NCI-H82 treated with DMSO at 0.1 percent for 48 hours (cell line): ENCODE results near the gene RCVRN.

ENCODE experiments used
- DNase-seq: peaks from one replicate; lab custom pipeline; 2025; ENCODE audit not compliant: unreplicated experiment; lab: John Stamatoyannopoulos, UW

RCVRN gene

DNA sequence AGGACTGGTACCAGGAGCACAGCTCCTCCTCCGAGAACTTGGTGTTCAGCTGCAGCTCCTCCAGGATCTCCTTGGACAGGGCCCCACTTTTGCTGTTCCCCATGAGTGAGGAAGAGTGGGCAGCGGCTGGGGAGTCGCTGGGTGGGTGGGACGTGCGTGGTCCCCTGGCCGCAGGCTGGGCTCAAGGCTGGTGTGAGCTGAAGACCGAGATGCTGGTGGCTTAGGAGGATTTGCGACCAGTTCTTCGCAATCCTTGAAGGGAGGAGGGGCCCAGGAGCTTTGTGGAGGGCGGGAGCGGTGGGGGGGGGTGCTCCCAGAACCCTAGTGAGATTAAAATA lies at the start of gene RCVRN:
Gene RCVRN (minus strand): TSS at position 194 of the 338 bp plus-strand sequence. CDS start 91 bp downstream, at position 103.
- DNase-seq = no peak

DNA sequence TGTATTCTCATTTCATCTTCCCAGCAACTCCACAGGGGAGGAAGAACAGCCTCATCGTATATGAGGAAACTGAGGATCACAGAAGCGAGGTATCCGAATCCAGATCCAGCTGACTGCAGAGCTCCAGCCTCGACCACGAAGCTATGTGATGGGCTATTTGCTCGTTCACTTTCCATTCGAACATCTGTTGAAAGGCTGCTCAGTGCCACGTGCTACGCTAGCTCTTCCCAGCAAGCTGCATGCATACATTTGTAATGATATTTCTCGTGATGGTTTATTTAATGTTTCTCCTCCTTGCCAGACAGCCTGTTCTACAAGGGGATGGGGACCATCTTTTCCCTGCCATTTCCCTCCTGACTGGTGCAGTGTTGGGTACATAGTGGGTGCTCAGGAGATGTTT lies 48.4 kb upstream of the RCVRN start:
- no peak for DNase-seq

DNA sequence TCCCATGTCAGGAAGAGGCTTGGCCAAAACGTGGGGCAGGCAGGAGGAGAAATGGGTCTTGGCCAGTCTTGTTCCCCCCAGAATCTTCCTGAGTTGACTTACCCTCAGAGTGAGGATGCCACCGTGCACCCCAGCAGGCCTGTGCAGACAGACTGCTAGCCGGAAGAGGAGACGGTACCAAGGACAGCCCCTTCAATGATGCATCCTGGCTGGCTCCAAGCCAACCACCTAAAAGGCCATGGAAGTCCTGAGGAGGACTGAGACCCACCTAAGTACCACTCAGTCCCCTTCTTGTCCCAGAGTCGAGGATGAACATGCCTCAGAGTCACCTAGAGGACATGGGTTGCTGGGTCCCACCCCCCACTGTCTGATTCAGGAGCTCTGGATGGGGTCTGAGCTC lies 46.7 kb upstream of the RCVRN start:
- no peak for DNase-seq

DNA sequence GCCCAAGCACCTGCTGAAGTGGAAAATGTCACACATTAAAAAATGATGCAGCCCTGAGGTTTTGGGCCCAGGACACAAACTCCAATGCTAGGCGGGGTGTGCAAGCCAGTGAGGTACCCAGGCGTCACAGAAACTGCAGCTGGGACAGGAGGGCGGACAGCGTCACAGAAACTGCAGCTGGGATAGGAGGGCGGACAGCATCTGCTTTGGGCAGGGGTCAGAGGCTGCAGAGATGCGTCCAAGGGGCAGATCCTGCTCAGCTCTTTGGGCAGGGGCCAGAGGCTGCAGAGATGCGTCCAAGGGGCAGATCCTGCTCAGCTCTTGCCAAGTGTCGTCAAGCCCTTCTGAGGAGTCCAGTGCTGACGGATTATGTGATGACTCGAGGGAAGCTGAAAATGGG lies 43.9 kb upstream of the RCVRN start:
- DNase-seq = no peak

DNA sequence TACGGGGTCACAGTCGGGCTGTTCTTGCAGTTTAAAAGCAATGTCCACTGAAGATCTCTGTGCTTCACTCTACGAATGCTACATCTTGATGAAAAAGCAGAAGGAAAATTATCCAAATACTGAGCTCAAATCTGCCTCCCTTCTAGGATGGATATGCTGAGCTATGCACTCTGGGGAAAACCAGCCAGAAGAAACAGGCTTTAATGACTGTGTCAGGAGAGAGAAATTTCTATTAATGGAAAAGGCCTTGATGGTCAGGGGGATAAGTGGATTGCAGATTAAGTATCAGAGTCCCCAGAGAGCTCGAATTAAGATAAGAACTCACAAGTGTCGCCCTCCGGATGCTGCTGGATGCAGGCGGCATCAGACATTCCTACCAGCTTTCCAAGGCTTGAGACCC lies 39.6 kb upstream of the RCVRN start:
- DNase-seq = peak; percentile 79

DNA sequence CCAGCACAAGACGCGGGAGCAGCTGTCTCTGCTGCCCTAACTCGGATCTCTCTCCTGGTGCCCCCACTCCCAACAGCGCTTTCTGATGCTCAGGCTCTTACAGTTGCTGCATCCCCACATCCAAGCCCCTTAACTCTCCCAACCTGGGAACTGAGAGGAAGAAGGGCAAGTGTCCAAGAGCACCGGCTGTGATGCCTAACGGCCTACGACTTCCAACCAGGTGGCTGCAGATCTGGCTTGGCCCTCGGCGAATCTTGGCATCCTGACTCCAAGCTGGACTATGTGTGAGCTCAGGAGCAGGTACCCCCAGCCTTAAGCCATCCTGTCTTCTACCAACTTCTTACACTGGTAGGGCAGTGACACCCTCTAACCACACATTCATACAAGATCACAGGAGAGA lies 38.3 kb upstream of the RCVRN start:
- DNase-seq = no peak

DNA sequence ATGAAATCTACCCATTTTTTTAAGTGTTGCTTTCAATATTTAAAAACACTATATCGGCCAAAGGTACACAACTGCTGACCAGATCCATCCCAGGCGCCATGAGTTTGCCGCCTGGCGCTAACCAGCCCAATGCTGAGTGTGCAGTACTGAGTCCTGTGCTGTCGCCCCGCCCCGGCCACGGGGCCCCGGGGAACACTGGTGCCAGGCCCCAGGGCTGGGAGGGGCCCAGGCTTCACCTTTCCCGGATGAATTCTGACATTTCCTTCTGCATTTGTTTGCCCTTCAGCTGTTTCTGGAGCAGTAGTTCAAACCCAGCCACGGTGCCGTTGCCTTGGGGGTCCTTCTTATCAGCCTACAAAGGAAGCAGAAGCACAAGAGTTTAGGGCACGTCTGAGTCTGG lies 37.8 kb upstream of the RCVRN start:
- DNase-seq = no peak

DNA sequence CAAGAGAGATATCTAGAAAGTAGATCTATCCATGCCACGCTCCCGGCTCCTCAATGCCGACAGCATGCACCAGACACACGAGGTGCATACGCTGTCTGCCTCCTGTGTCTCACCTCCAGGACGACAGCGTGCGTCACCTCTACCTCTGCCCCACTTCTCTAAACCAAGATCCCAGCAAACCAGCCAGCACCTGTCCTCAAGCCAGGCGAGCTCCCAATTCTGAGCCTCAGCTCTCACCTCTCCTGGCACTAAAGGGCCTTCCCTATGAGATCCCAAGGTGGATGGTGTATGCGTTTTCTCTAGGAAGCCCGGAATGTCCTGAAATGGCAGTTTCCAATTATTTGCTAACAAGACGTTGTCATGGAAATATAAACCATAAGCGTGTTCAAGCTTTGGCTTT lies 36.2 kb upstream of the RCVRN start:
- DNase-seq = no peak

DNA sequence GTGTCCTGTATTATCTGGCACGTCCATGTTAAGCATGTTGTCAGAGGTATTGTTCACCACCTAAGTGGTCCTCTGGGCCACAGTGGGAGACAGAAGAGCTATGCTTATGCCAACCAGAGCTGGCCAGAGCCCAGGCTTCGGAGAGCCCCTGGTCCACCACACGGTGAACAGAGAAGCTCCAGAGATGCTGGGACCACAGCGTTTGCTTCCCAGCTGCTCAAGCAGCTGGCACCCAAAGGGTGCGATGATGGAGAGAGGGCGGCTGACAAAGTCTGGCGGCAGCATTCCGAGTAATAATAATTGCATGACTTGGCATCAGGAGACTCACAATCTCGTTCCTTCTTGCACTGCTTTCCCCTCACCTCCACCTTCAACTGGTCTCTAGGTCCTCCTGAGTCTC lies 35.8 kb upstream of the RCVRN start:
- no peak for DNase-seq

DNA sequence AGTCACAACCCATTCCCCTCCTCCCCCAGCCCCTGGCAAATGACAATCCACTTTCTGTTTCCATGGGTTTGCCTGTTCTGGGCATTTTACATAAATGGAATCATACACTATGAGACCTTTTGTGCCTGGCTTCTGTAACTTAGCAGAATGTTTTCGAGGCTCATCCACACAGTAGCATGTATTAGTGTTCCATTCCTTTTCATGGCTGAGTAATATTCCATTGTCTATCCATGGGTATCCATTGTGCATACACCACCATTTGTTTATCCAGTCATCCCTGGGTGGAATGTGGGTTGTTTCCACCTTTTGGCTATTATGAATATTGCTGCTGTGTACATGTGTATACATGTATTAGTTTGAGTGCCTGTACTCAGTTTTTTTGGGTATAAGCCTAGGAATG lies 33.7 kb upstream of the RCVRN start:
- DNase-seq = no peak

DNA sequence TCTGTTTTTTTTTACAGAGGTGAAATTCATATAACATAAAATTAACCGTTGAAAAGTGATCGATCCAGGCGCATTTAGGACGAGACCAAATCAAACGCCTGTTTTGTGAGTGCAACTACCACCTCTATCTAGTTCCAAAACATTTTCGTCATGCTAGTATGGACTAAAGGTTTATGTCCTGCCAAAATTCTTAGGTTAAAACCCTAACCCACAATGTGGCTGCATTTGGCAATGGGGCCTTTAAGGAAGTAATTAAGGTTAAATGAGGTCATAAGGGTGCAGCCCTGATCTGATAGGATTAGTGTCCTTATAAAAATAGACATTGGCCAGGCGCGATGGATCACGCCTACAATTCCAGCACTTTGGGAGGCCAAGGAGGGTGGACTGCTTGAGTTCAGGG lies 32.8 kb upstream of the RCVRN start:
- no peak for DNase-seq

DNA sequence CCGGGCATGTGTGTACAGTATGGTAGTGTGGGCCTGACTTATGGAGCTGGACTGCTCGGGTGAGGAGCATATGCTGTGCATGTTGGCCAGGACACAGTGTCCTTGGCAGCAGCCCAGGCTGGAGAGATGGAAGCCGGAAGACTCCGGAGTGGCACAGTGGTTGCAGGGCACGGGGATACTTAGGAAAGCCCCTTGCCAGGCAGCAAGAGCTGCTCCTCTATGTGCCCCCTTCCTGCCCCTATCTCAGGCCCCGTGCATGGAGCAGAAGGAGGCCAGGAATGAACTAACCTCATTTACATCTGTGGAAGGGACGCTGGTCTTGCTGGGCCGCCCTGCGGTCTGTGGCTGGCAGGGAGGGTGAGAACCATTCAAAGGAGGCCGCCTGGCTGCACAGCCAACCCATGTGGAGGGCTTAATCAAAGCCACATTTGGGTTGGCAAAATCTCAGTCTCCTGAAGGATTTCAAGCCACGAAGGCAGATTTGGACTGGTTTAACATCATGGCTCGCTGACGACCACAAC lies 32.2 kb upstream of the RCVRN start:
- no peak for DNase-seq

DNA sequence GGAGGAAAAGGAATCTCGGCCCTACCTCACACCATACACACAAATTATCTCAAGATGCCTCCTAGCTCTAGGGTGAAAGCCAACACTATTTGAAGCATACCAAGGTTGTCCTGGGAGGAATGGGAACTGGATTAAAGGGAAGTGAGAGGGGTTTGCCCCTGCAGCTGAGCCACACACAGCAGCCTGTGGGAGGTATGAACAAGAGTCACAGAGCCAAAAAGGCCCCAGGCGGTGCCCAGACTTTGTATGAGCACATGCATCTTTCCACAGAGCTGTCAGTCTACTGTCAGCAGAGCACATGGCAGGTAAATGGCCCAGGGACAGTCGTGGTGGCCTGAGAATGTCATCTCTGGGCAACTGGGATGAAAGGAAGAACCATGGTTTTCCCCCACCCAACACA lies 31.0 kb upstream of the RCVRN start:
- no peak for DNase-seq

DNA sequence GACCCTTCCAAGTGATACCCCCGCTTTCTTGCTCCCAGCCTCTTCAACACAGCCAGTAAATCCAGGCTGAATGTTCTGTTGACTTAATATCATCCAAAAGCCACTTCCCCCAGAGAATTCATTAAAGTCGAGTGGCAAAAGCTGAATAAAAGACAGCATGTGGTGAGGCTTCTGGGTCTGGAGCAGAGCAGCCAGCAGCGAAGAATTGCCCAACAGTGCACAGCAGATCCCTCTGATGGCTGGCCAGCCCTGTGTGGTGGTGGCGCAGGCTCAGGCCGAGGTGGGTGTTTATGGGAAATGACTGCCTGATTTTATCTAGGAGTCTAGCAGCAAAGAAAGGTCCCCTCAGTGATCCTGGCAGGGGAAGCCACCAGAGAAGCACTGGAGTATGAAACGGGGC lies 30.3 kb upstream of the RCVRN start:
- no peak for DNase-seq

DNA sequence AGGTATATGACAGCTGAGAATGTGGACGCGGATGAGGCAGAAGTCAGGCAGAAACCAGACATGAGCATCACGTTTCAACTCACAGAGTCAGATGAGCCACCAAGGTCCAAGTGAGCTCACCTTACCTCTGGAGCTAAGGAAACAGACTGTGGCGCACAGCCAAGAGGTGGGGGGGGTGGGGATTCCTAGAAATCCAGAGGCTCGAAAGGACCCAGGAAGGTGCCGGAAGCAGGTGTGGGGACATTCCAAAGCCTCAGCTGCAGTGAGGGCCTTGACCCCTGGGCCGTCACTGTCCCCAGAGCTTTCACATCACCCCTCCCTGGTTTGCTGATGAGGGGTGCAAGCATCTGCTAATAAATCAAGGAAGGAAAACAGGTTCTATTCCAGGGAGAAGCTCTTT lies 29.3 kb upstream of the RCVRN start:
- no peak for DNase-seq

DNA sequence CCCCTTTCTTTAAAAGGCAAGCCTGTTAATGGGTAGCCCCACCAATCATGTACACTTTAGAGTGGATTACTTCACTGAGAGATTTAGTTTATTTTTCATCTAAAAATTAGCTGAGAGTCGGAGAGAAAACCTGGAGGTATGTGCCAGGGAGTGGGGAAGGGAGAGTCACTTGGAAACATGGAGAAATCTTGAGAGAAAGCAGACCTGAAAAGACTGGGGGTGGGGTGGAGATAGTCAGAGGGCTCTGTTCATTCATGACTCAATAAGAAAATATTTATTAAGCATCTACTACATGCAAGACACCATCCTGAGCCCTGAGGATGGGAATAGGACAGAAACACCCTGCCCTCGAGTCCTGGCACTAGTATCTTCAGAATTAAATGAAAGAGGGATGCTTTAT lies 27.4 kb upstream of the RCVRN start:
- no peak for DNase-seq

DNA sequence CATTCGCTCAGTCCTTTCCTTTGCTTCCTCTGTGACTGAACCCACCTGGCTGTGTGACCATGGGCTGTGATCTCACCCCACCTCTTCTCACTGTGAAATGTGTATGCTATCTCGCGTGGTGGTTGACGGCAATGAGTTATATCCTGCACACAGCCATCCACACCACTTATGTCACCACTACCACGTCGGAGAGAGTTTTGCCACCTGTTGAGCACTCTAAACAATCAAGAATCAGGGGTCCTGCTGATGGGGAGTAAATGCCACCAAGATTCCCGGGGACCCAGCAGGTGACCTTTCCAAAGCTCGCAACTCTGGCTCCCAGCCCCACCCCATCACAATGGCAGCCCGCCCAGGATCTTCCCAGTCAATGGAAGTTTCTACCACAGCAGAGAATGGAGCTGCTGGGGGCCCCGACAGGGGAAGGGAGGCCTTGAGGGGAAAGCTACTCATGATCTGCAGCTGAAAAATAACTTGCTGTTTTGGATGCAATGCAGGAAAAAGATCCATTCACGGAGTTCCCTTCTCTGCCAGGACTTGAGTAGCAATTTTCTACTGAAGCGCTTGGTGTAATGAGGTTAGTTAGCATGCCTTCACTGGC lies 26.2 kb upstream of the RCVRN start:
- DNase-seq = no peak

DNA sequence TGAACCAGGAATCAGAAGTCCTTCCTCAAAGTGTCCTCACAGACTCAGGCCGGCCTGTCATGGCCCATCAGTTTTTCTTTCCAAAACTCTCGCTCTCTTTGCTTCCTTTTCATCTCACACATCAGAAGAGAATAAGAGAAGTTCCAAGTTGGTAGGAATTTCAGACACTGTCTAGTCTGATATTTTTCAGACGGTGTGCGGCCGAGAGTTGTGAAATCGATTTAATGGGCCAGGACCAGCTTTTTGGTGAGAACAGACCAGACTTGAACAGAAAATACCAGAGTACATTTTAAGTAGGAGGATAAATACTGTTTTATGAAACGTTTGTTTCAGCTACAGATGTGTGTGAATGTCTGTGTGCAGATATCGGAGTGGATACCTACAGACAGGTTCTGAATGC lies 24.8 kb upstream of the RCVRN start:
- DNase-seq = no peak

DNA sequence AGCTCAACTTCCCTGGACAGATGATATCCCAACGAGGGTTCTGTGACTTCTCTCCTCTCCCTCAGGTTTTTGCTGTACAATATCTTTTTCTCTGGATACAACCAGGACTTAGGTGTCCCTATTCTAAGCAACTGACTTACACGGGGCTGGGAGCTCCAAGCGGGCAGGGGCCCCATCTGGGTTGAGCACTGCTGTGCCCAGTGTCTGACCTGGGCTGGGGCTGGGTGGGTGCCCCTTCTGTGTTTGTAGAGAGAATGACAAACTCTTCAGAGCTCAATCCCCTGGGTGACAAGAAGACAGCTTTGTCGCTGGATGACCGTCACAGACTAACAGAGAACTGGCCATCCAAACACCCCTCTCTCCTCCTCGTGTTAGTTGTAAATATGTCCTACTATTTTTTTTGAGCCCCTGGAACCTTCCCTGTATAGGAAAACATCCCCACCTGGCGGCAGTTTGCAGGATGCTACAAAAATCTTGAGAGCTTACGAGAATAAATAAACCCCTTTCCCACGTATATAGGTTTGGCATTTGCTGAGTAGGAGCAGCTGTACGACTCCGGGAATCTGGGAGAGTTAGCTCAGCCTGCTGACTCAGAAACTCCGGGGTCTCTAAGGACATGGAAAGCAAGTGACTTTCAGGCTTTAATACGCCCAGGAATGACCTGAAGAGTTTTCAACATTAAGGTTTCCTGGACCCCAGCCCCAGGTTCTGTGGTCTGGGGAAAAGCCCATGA lies 23.7 kb upstream of the RCVRN start:
- peak; percentile 79 for DNase-seq

DNA sequence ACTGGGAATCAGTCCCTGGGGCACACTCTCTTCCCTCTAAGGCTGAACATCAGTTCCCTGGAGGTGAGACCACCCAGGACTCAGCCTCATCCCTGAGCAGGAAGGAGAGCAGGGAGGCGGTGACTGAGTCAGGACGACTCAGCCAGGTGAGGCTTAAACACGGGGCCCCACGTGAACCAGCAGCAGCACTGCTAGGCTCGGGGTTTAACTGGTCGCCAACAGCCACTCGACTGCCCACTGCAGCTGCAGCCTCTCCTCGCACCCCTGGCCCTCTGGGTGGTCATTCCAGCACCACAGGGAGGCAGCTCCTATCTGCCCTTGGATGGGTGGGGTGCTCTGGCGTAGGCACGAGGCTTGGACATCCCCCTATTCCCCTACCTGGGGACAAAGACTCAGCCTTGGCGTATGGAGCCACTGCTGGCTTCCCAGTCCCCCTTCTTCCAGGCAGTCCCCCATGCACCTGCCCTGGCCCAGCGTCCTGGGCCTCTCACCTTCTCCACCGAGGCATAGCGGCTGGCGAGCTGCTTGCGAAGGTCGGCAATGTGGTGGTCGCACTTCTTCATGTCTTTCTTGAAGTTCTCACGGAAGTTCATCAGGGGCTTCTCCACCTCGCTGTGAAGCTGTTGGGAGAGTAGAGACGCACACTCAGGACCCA lies 21.2 kb upstream of the RCVRN start:
- DNase-seq = no peak

DNA sequence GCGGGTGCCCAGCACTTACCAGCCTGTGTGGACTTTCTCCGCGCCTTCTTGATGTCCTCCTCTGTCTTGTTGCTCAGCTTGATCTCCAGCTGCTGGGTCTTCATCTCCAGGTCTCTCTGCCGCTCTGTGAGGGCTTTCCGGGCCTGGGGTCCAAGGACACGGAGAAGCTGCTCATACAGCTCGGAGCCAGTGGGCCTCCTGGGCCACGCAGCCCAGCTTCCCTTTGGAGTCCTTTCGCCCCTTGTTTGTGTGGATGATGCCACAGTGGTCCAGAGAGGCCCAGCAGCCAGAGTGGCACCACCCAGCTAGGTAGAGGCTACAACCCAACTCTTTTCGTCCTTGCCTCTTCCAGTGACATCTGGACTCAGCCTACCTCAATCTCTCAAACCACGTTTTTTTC lies 20.4 kb upstream of the RCVRN start:
- DNase-seq = no peak

DNA sequence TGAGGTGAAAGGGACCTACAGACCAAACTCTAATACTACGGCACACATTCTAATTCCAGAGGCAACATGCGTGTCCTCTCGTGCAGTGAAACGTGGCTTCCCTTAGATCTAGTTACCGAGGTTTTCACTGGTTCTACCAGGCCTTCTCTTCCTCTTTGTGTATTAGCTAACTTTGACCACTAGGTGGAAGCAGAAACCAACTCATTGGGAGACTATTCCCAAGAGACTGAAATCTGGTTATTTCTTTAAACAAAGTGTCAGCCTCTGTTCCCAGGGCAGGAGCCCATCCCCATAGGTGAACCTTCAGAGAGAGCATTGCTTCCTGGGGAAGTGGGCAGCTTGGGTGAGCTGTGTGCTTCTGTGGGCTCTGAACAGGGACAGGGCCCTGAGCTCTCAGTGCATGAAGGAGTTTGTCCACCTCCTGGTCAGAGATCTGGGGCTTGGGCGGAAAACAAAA lies 19.7 kb upstream of the RCVRN start:
- DNase-seq = peak; percentile 97
